HG02840 (cell line): Measurements from ENCODE around the gene LHPP.

ENCODE experiments used
- ATAC-seq: cut with Tn5 transposase; IDR thresholded peaks from one replicate; pipeline ENCODE4 v1.9.1; 2021; ENCODE audit warnings: mild to moderate bottlenecking, moderate library complexity, moderate number of reproducible peaks; ENCODE audit not compliant: unreplicated experiment, low FRiP score

LHPP gene

GRCh38 chr10:124616040-124616835, 154.6 kb downstream of the LHPP start:
- no peak for ATAC-seq

- ATAC-seq, result no peak
Measured at GRCh38 chr10:124616836-124617130, 155.2 kb downstream of the LHPP start.

GRCh38 chr10:124618470-124619073, 156.9 kb downstream of the LHPP start:
- no peak for ATAC-seq

GRCh38 chr10:124619195-124619594, 157.6 kb downstream of the LHPP start:
- ATAC-seq, result no peak

- ATAC-seq, result no peak
Measured at GRCh38 chr10:124619802-124620490, 158.3 kb downstream of the LHPP start.

DNA sequence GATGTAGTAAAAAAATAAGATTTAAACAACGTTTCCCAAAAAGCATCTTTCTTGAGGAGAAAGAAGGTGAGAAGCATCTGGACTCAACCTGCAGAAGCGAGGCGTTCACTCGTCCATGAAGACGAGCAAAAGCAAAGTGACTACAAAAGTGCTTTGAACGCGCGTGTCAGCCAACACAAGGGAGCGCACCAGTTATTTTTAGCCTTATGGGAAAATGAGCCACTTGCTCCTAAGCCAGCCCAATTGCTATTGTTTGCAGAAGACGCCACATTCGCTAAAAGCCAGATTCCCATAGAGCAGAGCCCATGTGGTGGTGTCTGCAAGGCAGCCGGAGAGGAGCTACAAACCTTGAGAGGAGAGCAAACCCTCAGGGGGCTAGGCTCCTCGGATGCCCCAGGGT, 160.0 kb downstream of the LHPP start:
- ATAC-seq, result no peak

DNA sequence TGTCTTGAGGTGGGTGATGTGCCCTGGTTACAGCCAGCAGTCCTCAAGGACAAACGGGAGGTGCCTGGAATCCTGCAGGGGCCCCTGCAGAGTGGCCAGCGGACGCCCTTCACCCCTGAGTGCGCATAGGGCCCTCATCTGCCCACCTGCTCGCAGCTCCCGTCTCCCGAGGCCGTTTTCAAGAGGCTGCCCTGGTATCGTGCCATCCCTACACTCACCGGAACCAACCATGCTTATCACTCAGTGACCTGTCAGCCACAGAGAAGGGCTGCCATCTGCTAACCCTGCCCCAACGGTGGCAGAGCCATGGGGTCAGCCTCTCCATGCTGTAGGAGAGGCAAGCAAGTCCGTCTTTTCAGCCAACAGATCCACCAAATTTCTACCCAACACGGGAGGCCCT, 160.5 kb downstream of the LHPP start:
- no peak for ATAC-seq

- no peak for ATAC-seq
Measured at GRCh38 chr10:124622866-124623536, 161.4 kb downstream of the LHPP start.

- ATAC-seq, result no peak
Measured at GRCh38 chr10:124624006-124624405, 162.4 kb downstream of the LHPP start.

DNA sequence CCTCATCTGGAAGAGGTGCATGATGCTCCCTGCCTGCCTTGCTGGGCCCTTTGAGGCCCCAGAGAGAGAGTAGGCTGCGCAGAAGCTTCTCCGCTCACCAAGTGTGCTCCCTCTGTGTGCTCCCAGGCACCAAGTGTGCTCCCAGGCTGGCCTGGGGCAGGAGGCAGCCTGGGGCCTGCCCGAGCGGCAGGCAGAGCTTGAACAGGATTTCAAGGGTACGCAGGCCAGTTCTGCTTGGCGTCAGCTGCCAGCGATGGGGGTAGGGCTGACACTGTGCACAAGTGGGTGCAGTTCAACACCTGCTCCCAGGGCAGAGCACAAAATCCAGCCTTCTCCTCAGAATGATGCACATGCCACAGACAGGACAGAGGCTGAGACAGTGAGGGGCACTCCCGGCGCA, 162.8 kb downstream of the LHPP start:
- no peak for ATAC-seq

DNA sequence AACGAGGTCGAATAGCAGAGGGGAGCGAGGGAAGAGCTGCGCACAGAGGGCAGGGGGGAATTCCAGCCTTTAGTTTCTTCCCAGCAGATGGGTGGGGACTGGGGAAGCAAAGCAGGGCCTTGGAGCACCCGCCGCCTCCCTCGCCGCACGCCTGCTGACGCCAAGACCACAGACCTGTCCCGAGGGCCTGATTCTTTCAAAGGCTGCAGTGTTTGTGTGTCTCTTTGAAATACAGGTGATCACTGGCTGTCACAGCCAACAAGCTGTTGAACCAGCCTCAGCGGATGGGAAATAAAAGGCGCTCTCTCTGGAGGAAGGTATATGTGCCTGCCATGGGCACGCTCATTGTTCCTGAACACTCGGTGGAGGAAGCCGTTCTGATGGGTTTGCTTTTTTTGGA, 163.3 kb downstream of the LHPP start:
- no peak for ATAC-seq

DNA sequence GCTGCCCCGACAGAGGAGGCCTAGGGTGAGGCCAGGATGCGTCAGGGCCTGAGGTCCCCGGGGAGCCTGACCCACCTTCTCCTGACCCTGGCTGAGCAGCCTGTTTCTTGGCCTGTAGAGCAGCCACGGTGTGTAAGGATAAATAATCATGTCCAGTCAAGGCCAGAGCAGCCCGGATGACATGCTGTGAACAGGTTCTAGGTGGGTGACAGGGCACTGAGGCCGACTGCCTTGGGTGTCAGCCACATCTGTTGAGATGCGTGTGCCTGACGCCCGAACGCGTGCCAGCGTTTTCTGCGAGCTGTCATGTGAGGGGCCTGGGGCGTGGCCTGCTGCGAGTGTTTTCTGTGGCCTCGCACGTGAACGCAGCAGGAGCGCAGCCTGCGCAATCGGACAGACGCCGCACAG, 164.2 kb downstream of the LHPP start:
- ATAC-seq, result no peak

DNA sequence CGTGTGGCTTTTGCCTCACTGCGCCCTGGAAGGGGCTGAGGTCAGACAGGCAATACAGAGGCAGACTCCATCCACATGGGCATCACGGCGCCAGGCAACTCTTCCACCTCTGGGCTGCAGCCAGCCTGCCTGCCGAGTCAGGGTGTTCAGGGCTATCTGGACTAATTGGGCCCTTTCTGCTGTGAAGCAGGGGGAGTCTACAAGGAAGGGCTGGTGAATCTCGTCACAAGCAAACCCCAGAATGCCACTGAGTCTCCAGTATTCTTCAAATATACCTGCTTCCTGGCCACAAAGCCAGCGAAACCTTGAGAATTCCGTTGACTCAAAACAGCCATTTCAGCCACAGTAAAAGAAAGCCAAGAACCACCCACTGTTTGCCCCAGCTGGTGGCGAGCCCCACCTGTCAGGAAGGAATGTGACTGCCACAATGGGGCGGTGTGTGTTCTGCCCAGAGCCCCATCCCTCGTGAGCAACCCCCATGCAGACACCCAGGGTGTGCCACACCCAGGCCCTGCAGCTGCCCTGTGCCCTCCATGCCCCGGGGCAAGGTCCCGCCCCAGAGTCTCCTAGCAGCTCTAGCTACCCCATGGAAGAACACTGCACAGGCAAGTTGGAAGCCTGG, 165.2 kb downstream of the LHPP start:
- ATAC-seq, result no peak

DNA sequence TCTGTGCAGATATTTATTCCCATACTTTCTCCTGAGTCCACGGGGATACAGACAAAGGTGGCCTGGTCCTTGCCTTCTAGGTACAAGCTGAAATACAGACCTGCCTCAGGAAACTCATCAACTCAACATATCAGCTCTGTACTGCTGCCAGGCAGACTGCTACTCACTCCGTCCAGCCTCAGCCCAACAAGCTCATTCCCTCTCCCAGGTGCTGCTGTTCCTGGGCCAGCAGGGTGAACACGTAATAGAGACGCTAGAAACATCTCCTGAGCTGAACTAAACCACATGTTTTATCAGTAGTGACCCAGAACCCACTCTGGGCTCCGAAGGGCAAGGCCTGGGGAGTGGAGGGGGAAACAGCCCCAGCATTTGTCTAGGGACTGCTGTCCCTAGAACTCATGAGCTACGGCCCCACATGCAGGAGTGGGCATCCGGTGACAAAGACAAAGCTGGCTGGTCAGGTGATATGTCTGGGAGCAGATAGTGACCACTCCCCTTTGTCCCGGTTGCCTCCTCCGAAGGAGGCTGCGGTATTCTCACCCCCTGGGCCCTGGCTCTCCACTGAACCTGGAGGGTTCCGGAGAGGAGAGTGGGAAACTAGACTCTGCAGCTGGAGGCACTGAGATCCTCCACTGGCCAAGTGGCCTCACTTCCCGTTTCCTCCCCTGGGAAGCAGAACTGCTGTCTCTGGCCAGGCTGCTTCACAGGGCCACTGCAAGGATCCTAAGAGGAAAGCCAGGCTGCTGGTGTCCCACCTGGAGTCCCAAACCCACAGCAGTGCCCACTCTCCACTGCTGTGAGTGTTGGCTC, 166.4 kb downstream of the LHPP start:
- no peak for ATAC-seq

GRCh38 chr10:124628676-124629021, 167.0 kb downstream of the LHPP start:
- ATAC-seq, result no peak

DNA sequence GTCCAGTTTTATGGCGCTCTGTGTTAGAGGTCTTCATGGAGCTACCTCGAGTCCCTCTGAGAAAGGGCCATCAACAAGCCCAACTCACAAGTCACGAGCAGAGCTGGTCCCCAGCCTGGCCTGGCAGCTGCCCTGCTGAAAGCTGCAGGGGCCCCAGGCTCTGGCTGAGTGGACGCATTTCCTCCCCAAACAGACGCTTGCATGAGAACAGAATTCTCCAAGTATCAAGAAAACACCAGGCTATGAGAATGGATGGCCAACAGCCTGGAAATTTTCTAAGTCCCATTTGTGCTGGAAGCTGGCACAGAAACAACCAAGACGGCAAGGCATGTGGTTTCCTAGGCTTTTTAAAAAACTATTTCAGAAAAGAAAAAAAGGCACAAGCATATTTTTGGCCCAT, 167.8 kb downstream of the LHPP start:
- ATAC-seq, result no peak

DNA sequence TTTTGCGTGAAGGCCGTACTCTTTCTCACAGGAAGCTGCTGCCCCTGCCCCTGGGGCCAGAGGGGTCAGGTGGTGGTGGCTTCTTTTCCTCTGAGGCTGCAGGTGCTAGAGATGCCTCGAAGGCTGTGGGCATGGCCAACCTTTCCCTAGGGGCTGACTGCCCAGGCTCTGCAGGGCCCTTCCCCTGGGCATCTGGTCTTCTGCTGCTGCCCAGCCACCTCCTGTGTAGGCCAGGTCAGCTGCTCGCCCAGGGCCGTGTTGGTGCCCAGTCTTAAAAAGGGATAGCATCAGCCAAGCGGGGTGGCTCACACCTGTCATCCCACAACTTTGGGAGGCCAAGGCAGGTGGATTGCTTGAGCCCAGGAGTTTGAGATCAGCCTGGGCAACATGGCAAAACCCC, 168.2 kb downstream of the LHPP start:
- no peak for ATAC-seq

DNA sequence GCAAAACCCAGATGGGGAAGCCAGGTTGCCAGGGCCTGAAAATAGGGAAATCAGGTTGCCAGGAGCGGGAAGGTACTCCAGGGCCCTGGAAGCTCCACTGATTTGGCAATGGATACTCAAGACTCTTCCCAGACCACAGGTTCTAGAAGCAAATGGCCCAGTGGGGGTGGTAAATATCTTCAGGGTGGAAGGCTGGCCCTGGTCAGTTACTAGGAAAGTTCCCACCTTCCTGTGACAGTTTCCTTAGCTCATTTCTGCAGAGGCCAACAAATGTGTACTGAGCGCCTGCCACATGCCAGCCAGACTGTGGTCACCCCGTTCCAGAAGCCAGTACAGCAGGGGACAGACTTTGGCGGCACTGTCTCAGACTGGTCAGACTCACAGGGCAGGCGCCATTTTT, 168.9 kb downstream of the LHPP start:
- ATAC-seq, result no peak

DNA sequence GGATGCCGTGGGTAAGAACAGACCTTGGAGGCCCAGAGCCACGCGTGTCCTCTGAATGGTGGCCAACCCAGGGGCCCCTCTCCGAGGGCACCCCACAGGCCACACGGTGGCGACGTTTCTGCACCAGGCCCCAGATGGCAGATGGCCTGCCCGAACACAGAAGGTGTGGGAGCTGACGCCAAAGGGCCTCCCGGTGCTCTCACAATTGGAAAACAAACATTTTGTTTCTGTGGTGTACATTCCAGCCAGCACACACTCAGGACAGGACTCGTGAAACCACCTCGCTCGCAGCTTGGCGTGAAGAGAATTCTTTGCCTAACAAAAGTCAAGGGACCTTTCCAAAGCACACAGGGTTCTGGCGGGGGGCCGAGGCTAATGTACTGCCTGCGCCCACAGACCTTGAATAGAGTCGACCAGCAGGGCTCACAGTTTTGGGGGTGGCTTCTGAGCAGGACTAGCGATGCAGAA, 170.5 kb downstream of the LHPP start:
- ATAC-seq, result no peak

DNA sequence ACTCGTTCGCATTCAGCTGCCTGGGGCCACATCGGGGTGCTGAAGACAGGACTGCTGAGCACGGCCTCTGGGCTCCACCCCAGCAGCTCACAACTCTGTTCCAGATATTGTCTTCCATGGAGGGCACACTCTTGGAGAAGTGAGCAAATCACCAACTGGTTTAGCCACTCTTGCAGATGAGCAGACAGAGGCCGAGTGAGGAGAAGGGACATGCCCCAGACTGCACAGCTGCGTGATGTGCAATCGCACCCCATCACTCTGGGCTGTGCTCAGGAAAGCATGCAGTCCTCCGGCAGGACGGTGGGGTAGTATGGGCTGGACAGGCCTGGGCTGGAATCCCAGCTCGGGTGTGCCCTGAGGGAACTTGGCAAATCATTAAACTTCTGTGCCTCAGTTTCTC, 170.9 kb downstream of the LHPP start:
- ATAC-seq, result no peak
